Neural progenitor cell (in vitro differentiated cells): ENCODE results near the gene CIRBP. TPM values are rescaled to one million over a fixed set of nuclear protein-coding genes. Genes with fewer than 3 reads are reported as not detected.

Experiments used
- DNase-seq: peaks from one replicate; pipeline ENCODE4 v3.0.0-alpha.2; 2016; ENCODE audit warnings: low spot score
- H2AFZ ChIP-seq: fragments of 200-600 bp; sonication (generic); replicated peaks from 2 replicates; pipeline ENCODE4 v1.6.1; 2016; ENCODE audit warnings: antibody characterized with exemption
- H3F3A ChIP-seq: fragments of 200-600 bp; sonication (generic); 2 replicates; pipeline ENCODE4 v1.6.1; 2016; ENCODE audit warnings: antibody characterized with exemption, low read depth
- H3K27ac ChIP-seq: fragments of 200-600 bp; sonication (generic); 2 replicates; pipeline ENCODE4 v1.5.1; 2016; ENCODE audit warnings: mild to moderate bottlenecking
- H3K27me3 ChIP-seq: fragments of 200-600 bp; sonication (generic); 2 replicates; pipeline ENCODE4 v1.6.1; 2016; ENCODE audit warnings: mild to moderate bottlenecking, moderate library complexity
- H3K36me3 ChIP-seq: fragments of 200-600 bp; sonication (generic); 2 replicates; pipeline ENCODE4 v1.5.1; 2016
- H3K4me1 ChIP-seq: fragments of 200-600 bp; sonication (generic); 2 replicates; pipeline ENCODE4 v1.6.1; 2016; ENCODE audit warnings: mixed run types
- H3K4me2 ChIP-seq: fragments of 200-600 bp; sonication (generic); 2 replicates; pipeline ENCODE4 v1.6.1; 2016
- H3K4me3 ChIP-seq: fragments of 200-600 bp; sonication (generic); 2 replicates; pipeline ENCODE4 v1.5.1; 2016
- H3K79me2 ChIP-seq: fragments of 200-600 bp; sonication (generic); 2 replicates; pipeline ENCODE4 v1.6.1; 2016; ENCODE audit warnings: low read depth
- H3K9ac ChIP-seq: fragments of 200-600 bp; sonication (generic); 2 replicates; pipeline ENCODE4 v1.6.1; 2016
- H3K9me3 ChIP-seq: fragments of 200-600 bp; sonication (generic); 2 replicates; pipeline ENCODE4 v1.5.1; 2016; ENCODE audit warnings: low read depth
- H4K20me1 ChIP-seq: fragments of 200-600 bp; sonication (generic); 2 replicates; pipeline ENCODE4 v1.6.1; 2016; ENCODE audit warnings: low read depth
- H3K27ac Mint-ChIP-seq: 3 replicates; pipeline ENCODE4 v1.8.0; 2021; ENCODE audit warnings: mixed read lengths
- H3K27me3 Mint-ChIP-seq: 2 replicates; pipeline ENCODE4 v1.8.0; 2022; ENCODE audit warnings: low read depth, mild to moderate bottlenecking, inconsistent platforms, moderate library complexity, mixed read lengths; ENCODE audit not compliant: insufficient read depth
- H3K36me3 Mint-ChIP-seq: 3 replicates; pipeline ENCODE4 v1.8.0; 2021; ENCODE audit warnings: mixed read lengths
- H3K4me1 Mint-ChIP-seq: 3 replicates; pipeline ENCODE4 v1.8.0; 2021; ENCODE audit warnings: mixed read lengths
- H3K4me3 Mint-ChIP-seq: 3 replicates; pipeline ENCODE4 v1.8.0; 2021; ENCODE audit warnings: mild to moderate bottlenecking, moderate library complexity, mixed read lengths
- H3K9me3 Mint-ChIP-seq: 3 replicates; pipeline ENCODE4 v1.8.0; 2020; ENCODE audit warnings: mixed read lengths
- EZH2 ChIP-seq: fragments of 200-600 bp; sonication (generic); IDR thresholded peaks from 2 replicates; pipeline ENCODE4 v1.6.1; 2017; ENCODE audit warnings: antibody characterized with exemption, mild to moderate bottlenecking, moderate library complexity
- EZH2phosphoT487 ChIP-seq: fragments of 200-600 bp; sonication (generic); IDR thresholded peaks from 2 replicates; pipeline ENCODE4 v1.6.1; 2017; ENCODE audit warnings: antibody characterized with exemption
- total RNA-seq: library from RNA; depleted of rRNA; stranded (reverse); fragments of >200 nt; gene quantifications from 2 replicates; pipeline ENCODE4 v1.2.3, GENCODE V29; 2015; ENCODE audit warnings: low replicate concordance
- TF ChIP-seq, protein P1 (sequence below): fragments of 200-600 bp; sonication (generic); IDR thresholded peaks from 2 replicates; pipeline ENCODE4 v1.5.1; 2017; ENCODE audit warnings: antibody characterized with exemption, mild to moderate bottlenecking

CIRBP gene
- total RNA-seq, 1 donor from 2014 or later = 395 TPM

DNA sequence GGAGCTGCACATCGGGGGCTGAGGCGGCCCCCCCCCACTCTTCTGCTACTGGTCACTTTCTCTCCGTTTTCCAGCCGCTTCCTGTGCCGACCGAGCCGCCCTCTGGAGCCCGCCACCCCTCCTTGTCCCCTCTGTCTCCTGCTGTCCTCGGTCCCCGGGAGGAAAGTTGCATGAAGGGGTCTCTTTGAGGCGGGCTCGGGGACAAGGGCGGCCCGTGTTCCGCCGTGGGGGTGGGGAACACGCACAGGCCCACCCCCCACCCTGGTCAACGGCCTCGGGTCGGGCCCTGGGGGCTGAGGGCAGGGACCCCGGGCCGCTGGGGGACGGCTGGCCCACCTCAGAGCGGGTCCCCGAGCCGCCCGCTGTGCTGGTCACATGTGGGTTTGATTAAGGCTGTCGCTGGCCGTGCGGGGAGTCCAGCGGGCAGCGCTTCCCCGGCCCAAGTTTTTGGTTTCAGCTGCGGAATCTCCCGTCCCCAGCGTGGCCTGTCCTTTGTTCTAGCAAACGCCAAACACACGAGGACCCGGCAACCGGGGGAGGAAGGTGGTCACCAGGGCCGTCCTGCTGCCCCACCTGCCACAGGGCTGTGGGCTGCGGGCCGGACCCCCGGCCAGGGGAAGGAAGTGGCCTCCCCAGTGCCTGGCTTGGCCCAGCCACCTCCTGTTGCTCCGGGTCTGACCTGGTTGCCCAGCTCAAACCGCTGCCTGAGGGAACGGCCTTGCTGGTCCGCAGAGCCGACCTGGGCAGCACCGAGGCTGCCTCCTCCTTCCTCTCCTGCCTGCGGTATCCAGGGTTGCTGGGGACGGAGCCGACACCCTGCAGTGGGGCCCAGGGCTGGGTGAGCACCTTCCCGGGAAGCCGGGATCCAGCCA lies 18.5 kb downstream of the CIRBP start:
- Histone ChIP-seq H3K27me3 (peaks cover 25% of the 10 kb centered on the region), H3K4me3 (peak overlapping the region; percentile 74), H3K36me3 (no peaks in the 10 kb centered on the region), H3K4me2 (peak overlapping the region; percentile 100), H4K20me1 (peaks cover 60% of the 10 kb centered on the region), H2AFZ (no peak overlapping the region), H3K27ac (no peak overlapping the region), H3F3A (peaks cover 35% of the 10 kb centered on the region), H3K4me1 (peaks cover 17% of the 10 kb centered on the region), H3K9ac (no peak overlapping the region), H3K9me3 (no peaks in the 10 kb centered on the region), H3K79me2 (peaks cover 28% of the 10 kb centered on the region)
- Mint-ChIP-seq H3K4me3 (peak overlapping the region; percentile 88), H3K9me3 (no peaks in the 10 kb centered on the region), H3K27me3 (peaks cover 5% of the 10 kb centered on the region), H3K36me3 (no peaks in the 10 kb centered on the region), H3K4me1 (peaks cover 14% of the 10 kb centered on the region), H3K27ac (no peak overlapping the region)
- TF ChIP-seq EZH2 (no peak), EZH2phosphoT487 (no peak)
- TF ChIP-seq, protein P1, sequence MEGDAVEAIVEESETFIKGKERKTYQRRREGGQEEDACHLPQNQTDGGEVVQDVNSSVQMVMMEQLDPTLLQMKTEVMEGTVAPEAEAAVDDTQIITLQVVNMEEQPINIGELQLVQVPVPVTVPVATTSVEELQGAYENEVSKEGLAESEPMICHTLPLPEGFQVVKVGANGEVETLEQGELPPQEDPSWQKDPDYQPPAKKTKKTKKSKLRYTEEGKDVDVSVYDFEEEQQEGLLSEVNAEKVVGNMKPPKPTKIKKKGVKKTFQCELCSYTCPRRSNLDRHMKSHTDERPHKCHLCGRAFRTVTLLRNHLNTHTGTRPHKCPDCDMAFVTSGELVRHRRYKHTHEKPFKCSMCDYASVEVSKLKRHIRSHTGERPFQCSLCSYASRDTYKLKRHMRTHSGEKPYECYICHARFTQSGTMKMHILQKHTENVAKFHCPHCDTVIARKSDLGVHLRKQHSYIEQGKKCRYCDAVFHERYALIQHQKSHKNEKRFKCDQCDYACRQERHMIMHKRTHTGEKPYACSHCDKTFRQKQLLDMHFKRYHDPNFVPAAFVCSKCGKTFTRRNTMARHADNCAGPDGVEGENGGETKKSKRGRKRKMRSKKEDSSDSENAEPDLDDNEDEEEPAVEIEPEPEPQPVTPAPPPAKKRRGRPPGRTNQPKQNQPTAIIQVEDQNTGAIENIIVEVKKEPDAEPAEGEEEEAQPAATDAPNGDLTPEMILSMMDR = no peak
- DNase-seq = peak; percentile 36

DNA sequence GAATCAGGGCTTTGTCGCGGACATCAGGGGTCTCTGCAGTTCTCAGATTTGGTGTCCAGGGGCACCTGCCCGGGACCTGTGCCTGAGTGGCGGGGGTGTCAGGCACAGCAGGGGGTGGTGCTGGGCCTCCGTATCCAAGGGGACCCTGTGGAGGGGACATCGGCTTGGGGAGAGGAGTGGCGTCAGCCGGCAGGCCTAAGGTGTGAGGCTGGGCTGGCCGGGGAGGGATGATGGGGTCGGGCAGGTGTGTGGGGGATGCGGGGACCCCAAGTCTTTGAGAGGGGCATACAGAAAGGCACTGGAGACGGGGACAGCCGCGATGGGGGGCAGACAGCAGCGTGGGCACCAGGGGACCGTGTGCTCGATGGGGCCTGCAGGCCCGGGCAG lies 19.1 kb downstream of the CIRBP start:
- Histone ChIP-seq H3K36me3 (no peaks in the 10 kb centered on the region), H3K9ac (no peak overlapping the region), H4K20me1 (peaks cover 64% of the 10 kb centered on the region), H3K4me1 (peaks cover 17% of the 10 kb centered on the region), H3K4me3 (no peak overlapping the region), H2AFZ (no peak overlapping the region), H3K79me2 (peaks cover 28% of the 10 kb centered on the region), H3K27me3 (peaks cover 24% of the 10 kb centered on the region), H3K4me2 (peak overlapping the region; percentile 100), H3K9me3 (no peaks in the 10 kb centered on the region), H3F3A (peaks cover 31% of the 10 kb centered on the region), H3K27ac (no peak overlapping the region)
- Mint-ChIP-seq H3K27me3 (peaks cover 5% of the 10 kb centered on the region), H3K9me3 (no peaks in the 10 kb centered on the region), H3K4me1 (peaks cover 12% of the 10 kb centered on the region), H3K36me3 (no peaks in the 10 kb centered on the region), H3K27ac (no peak overlapping the region), H3K4me3 (peak overlapping the region; percentile 70)
- TF ChIP-seq, protein P1 = no peak
- TF ChIP-seq EZH2phosphoT487 (no peak), EZH2 (no peak)
- no peak for DNase-seq

DNA sequence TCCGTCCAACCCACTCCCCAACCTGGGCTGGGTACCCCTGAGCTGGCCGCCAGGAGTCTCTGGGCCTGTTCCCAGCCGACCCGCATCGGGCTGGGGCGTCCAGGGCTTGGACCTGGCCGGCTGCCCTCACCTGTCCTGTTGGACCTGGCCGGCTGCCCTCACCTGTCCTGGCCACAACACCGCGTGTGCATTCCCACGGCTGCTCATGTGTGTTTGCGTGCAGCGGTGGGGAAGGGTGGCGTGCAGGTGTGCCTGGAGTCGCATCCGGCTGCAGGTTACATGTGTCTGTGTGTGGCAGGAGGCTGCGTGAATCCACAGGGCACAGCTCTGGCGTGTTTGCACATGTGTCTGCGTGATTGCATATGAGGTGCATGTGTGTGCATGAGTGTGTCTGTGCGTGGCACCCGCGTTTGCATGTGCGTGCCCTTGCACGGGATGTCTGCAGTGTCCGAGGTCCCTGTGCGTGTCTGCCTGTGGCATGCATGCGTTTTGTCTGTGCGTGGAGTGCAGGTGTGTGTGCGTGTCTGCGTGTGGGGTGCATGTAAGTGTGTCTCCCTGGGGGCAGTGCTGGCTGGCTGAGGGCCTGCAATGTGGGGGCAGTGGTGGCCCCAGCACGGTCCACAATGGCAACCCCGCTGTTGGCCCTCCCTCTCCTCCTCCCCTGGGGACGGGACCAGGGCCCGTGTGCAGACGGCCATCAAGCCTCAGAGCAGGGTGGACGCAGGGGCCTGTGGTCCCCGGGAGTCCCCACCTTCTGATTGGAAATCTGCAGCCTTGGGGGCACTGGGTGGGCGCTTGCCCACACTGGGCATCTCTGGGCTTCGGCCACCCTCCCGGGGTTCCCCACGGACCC lies 19.9 kb downstream of the CIRBP start:
- DNase-seq = no peak
- peaks cover 28% of the 10 kb centered on the region for H3K79me2 ChIP-seq
- H3K27me3 ChIP-seq = peaks cover 17% of the 10 kb centered on the region
- no peaks in the 10 kb centered on the region for H3K9me3 ChIP-seq
- no peak overlapping the region for H3K27ac Mint-ChIP-seq
- peaks cover 5% of the 10 kb centered on the region for H3K27me3 Mint-ChIP-seq
- H3K36me3 ChIP-seq = no peaks in the 10 kb centered on the region
- peak overlapping the region; percentile 73 for H3K4me3 Mint-ChIP-seq
- no peak overlapping the region for H3K27ac ChIP-seq
- no peak overlapping the region for H3K4me2 ChIP-seq
- TF ChIP-seq EZH2phosphoT487 (no peak), EZH2 (no peak)
- TF ChIP-seq, protein P1 = no peak
- peaks cover 70% of the 10 kb centered on the region for H4K20me1 ChIP-seq
- no peak overlapping the region for H2AFZ ChIP-seq
- peaks cover 12% of the 10 kb centered on the region for H3K4me1 Mint-ChIP-seq
- H3K4me1 ChIP-seq = peaks cover 17% of the 10 kb centered on the region
- no peak overlapping the region for H3K9ac ChIP-seq
- no peaks in the 10 kb centered on the region for H3K36me3 Mint-ChIP-seq
- peaks cover 30% of the 10 kb centered on the region for H3F3A ChIP-seq
- H3K9me3 Mint-ChIP-seq = no peaks in the 10 kb centered on the region
- H3K4me3 ChIP-seq = no peak overlapping the region
